ENCODE measurements around the gene RNGTT.
A peak's percentile ranks its signal among the peaks of the same experiment; 100 is the strongest.

Gene RNGTT

DNA sequence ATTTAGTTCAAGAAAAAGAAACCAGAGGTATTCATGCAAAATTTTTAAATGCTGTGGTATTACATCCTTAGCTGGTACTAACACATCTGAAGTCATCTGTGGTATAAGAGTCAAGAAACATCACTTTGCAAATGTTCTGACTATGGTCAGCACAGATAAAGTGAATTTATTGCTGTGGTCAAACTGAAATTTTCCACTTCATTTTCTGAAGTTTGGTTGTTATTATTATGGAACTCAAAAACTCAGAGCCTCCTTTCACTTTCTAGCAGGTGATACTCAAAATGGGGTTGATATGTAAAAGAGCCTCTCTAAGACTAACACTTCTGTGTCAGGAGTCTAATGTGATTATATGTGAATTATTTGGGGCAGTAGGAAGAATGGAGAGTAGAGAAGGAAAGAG is 257.8 kb downstream of the RNGTT start:
- Mint-ChIP-seq H3K36me3 (peaks cover 9% of the 10 kb centered on the region), H3K9me3 (peaks cover 2% of the 10 kb centered on the region)

DNA sequence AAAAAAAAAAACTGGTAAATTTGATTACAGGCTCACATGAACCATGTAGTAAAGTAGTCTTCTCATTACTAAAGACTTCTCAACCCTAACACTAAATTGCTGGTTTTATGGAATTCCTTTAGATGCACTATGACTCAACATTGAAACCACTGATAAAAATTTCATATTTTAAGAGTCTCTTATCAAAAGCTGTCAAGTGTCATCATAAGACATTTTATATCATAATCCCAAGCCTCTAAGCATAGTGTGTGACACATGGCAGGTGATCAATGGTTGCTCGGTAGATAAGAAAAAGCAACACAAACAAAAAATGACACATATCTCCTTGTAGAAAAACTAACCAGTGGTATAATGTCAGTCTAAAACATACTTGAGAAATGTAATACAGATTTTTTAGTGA is 258.4 kb downstream of the RNGTT start:
- H3K4me3 Mint-ChIP-seq = no peak overlapping the region
- no peak for ATAC-seq (ENCODE audit: low read depth)
- peaks cover 2% of the 10 kb centered on the region for H3K9me3 Mint-ChIP-seq
- DNase-seq (ENCODE audit: low spot score in 2 of 2) = no peak
- peaks cover 9% of the 10 kb centered on the region for H3K36me3 Mint-ChIP-seq
- no peak overlapping the region for H3K27ac Mint-ChIP-seq
- H3K27me3 Mint-ChIP-seq = no peaks in the 10 kb centered on the region
- H3K4me1 Mint-ChIP-seq = peaks cover 17% of the 10 kb centered on the region

More for the DNA sequence above, 257.8 kb downstream of the RNGTT start:
- Mint-ChIP-seq H3K27me3 (no peaks in the 10 kb centered on the region), H3K4me1 (peaks cover 14% of the 10 kb centered on the region), H3K27ac (peak overlapping the region; percentile 12), H3K4me3 (no peak overlapping the region)
- ATAC-seq (ENCODE audit: low read depth) (no peak), DNase-seq (ENCODE audit: low spot score in 2 of 2) (no peak)

DNA sequence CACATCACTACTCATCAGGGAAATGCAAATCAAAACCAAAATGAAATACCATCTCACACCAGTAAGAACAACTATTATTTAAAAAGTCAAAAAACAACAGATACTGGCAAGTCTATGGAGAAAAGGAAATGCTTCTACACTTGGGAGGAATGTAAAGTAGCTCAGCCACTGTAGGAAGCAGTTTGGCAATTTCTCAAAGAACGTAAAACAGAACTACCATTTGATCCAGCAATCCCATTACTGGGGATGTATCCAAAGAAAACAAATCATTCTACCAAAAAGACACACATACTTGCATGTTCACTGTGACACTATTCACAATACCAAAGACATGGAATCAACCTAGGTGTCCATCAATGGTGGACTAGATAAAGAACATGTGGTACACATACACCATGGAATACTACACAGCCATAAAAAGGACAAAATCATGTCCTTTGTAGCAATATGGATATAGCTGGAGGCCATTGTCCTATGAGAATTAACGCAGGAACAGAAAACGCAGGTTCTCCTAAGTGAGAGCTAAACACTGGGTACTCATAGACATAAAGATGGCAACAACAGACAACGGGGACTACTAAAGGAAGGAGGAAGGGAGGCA is 260.4 kb downstream of the RNGTT start:
- Mint-ChIP-seq H3K9me3 (peaks cover 2% of the 10 kb centered on the region), H3K4me1 (peaks cover 14% of the 10 kb centered on the region), H3K27ac (no peak overlapping the region), H3K4me3 (no peak overlapping the region), H3K36me3 (peaks cover 9% of the 10 kb centered on the region), H3K27me3 (no peaks in the 10 kb centered on the region)
- DNase-seq (ENCODE audit: low spot score in 2 of 2) = no peak
- no peak for ATAC-seq (ENCODE audit: low read depth)

DNA sequence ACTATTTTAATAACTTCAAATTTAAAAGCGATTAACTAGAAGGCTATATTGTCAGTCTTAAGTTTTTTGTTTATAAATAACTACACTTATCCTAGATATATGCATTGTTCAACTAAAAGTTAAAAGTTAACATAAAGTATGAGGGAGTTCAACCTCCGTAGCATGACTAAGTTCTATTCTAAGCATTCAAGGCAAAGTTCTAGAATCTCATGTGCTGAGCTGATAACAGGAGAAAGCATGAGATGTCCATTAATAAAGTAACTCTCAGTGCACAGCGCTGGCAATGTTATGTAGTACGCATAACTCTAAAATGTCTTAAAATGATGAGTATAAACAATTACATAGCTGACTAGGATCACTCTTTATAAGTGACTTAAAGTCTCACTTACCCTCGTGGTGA is 264.8 kb downstream of the RNGTT start:
- no peak overlapping the region for H3K4me3 Mint-ChIP-seq
- no peaks in the 10 kb centered on the region for H3K27me3 Mint-ChIP-seq
- H3K9me3 Mint-ChIP-seq = peaks cover 10% of the 10 kb centered on the region
- no peak for DNase-seq (ENCODE audit: low spot score in 2 of 2)
- H3K27ac Mint-ChIP-seq = no peak overlapping the region
- ATAC-seq (ENCODE audit: low read depth) = no peak
- peaks cover 11% of the 10 kb centered on the region for H3K4me1 Mint-ChIP-seq
- H3K36me3 Mint-ChIP-seq = peaks cover 21% of the 10 kb centered on the region

DNA sequence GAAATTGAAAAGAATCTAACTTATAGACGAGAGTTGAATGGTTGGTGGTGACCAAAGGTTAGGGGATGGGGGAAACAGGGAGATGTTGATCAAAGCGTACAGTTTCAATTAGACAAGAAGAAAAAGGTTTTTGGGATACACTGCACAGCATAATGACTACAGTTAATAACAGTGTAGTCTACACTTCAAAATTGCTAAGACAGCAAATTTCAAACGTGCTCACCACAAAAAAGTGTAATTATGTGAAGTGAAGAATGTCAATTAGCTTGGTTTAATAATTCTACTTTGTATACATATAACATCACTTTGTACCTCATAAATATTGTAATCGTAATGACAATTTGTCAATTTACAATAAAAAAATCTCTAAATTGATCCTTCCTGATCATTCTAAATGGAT is 267.5 kb downstream of the RNGTT start:
- DNase-seq (ENCODE audit: low spot score in 2 of 2) = no peak
- no peak for ATAC-seq (ENCODE audit: low read depth)
- no peak overlapping the region for H3K4me3 Mint-ChIP-seq
- H3K27ac Mint-ChIP-seq = no peak overlapping the region
- no peaks in the 10 kb centered on the region for H3K27me3 Mint-ChIP-seq
- peaks cover 10% of the 10 kb centered on the region for H3K9me3 Mint-ChIP-seq
- H3K4me1 Mint-ChIP-seq = peaks cover 7% of the 10 kb centered on the region
- H3K36me3 Mint-ChIP-seq = peaks cover 29% of the 10 kb centered on the region

DNA sequence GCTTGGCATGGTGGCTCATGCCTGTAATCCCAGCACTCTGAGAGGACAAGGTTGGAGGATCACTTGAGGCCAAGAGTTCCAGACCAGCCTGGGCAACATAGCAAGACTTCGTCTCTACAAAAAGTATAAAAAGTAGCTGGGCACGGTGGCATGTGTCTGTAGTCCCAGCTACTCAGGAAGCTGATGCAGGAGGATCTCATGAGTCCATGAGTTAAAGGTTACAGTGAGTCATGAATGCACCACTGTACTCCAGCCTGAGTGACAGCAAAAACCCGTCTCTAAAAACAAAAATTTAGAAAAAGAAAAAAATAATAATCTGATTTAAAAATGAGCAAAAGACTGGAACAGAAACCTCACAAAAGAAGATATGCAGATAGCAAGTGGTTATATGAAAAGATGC is 279.7 kb downstream of the RNGTT start:
- Mint-ChIP-seq H3K27ac (no peak overlapping the region), H3K27me3 (no peaks in the 10 kb centered on the region), H3K4me1 (peaks cover 7% of the 10 kb centered on the region), H3K4me3 (no peak overlapping the region), H3K36me3 (peaks cover 19% of the 10 kb centered on the region), H3K9me3 (peaks cover 5% of the 10 kb centered on the region)
- no peak for DNase-seq (ENCODE audit: low spot score in 2 of 2)
- no peak for ATAC-seq (ENCODE audit: low read depth)

DNA sequence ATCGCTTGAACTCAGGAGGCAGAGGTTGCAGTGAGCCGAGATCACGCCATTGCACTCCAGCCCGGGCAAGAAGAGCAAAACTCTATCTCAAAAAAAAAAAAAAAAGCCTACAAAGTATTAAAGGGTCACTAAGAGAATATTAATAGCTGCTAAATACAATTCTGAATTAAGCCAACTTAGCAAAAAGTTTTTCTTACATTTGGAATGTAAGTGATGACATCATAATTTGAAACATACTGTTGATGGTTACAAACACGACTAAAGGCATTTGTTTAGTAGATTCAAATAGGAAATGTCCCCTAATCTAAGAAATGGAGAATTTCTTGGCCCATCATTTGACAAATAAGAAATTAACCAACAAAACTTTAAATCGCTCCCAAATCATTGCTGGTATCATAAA is 282.8 kb downstream of the RNGTT start:
- Mint-ChIP-seq H3K4me3 (no peak overlapping the region), H3K27ac (no peak overlapping the region), H3K4me1 (peaks cover 7% of the 10 kb centered on the region), H3K36me3 (peaks cover 21% of the 10 kb centered on the region), H3K9me3 (no peaks in the 10 kb centered on the region), H3K27me3 (no peaks in the 10 kb centered on the region)
- ATAC-seq (ENCODE audit: low read depth) (no peak), DNase-seq (ENCODE audit: low spot score in 2 of 2) (no peak)

DNA sequence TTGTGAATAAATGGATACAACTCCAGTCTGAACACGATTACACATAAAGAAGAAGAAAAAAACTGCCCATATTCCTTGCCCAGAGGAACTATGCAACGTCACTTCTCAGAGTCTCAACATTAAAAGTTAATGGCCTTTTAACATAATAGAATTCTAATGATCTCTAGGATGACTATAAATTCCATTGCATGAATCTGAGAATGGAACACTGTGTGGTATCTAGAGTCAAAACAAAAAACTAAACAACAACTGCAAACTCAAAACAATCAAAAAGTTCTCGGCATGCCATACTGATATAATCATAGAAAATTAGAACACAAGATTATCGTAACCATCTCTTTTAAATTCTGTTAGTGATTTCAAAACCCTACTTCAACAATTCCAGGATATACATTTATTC is 283.6 kb downstream of the RNGTT start:
- no peak overlapping the region for H3K27ac Mint-ChIP-seq
- ATAC-seq (ENCODE audit: low read depth) (no peak), DNase-seq (ENCODE audit: low spot score in 2 of 2) (no peak)
- peaks cover 5% of the 10 kb centered on the region for H3K4me1 Mint-ChIP-seq
- peaks cover 21% of the 10 kb centered on the region for H3K36me3 Mint-ChIP-seq
- H3K9me3 Mint-ChIP-seq = no peaks in the 10 kb centered on the region
- no peak overlapping the region for H3K4me3 Mint-ChIP-seq
- no peaks in the 10 kb centered on the region for H3K27me3 Mint-ChIP-seq

DNA sequence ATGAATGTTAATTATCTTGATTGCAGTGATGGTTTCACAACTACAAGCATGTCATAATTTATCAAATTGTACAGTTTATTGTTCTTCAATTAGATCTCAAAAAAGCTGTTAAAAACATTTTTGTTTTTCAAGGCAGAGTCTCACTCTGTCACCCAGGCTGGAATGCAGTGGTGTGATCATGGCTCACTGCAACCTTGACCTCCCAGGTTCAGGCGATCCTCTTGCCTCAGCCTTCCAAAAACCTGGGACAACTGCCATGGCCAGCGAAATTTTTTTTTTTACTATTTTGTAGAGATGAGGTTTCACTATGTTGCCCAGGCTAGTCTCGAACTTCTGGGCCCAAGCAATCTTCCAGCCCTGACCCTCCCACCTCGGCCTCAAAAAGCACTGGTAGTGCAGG is 286.1 kb downstream of the RNGTT start:
- Mint-ChIP-seq H3K27ac (no peak overlapping the region), H3K9me3 (no peaks in the 10 kb centered on the region), H3K4me1 (no peaks in the 10 kb centered on the region), H3K4me3 (no peak overlapping the region), H3K36me3 (peaks cover 34% of the 10 kb centered on the region), H3K27me3 (no peaks in the 10 kb centered on the region)
- ATAC-seq (ENCODE audit: low read depth) (no peak), DNase-seq (ENCODE audit: low spot score in 2 of 2) (no peak)

DNA sequence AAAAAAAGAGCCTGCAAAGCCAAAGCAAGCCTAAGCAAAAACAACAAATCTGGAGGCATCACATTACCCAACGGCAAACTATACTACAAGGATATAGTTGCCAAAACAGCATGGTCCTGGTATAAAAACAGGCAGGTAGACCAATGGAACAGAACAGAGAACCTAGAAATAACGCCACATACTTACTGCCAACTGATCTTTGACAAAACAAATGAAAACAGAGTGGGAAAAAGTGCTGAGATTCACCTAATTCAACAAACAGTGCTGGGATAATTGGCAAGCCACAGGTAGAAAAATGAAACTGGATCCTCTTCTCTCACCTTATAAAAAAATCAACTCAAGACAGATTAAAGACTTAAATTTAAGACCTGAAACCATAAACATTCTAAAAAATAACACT is 291.8 kb downstream of the RNGTT start:
- Mint-ChIP-seq H3K9me3 (peaks cover 7% of the 10 kb centered on the region), H3K27me3 (no peaks in the 10 kb centered on the region), H3K4me3 (no peak overlapping the region), H3K4me1 (no peaks in the 10 kb centered on the region), H3K27ac (no peak overlapping the region), H3K36me3 (peaks cover 61% of the 10 kb centered on the region)
- DNase-seq (ENCODE audit: low spot score in 2 of 2) (no peak), ATAC-seq (ENCODE audit: low read depth) (no peak)

DNA sequence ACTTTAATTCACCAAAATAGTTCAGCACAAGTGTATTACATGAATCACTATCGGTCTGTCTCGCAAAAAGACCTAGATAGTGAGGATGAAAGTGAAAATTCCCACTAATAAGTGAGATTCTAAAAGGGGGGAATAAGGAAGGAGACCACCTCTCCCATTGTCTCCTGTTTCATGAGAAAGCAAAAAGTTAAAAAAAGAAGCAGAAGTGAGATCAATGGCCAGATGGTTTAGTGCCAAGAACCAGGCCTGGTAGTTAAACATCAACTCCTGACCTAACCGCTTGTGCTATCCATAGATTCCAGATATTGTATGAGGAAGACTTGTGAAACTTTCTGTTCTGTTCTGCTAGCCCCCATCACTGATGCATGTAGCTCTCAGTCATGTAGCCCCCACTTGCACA is 293.0 kb downstream of the RNGTT start:
- H3K27me3 Mint-ChIP-seq = no peaks in the 10 kb centered on the region
- ATAC-seq (ENCODE audit: low read depth) = no peak
- H3K4me1 Mint-ChIP-seq = no peaks in the 10 kb centered on the region
- DNase-seq (ENCODE audit: low spot score in 2 of 2) = no peak
- H3K9me3 Mint-ChIP-seq = peaks cover 7% of the 10 kb centered on the region
- no peak overlapping the region for H3K4me3 Mint-ChIP-seq
- H3K36me3 Mint-ChIP-seq = peaks cover 59% of the 10 kb centered on the region
- H3K27ac Mint-ChIP-seq = no peak overlapping the region

DNA sequence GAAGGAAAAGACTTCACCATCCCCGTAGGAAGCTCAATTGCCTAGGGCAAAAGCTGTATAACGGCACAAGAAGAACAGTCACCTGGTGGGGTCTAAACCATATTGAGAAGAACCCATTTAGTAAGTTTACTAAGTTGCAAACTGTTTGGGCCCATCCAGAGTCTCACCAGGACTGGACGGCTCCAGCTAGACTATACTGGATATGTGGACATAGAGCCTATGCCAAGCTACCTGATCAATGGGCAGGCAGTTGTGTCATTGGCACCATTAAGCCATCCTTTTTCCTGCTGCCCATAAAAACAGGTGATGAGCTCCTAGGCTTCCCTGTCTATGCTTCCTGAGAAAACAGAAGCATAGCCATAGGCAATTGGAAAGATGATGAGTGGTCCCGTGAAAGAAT is 293.9 kb downstream of the RNGTT start:
- H3K4me3 Mint-ChIP-seq = no peak overlapping the region
- no peak overlapping the region for H3K27ac Mint-ChIP-seq
- H3K4me1 Mint-ChIP-seq = no peaks in the 10 kb centered on the region
- DNase-seq (ENCODE audit: low spot score in 2 of 2) (no peak), ATAC-seq (ENCODE audit: low read depth) (no peak)
- H3K27me3 Mint-ChIP-seq = no peaks in the 10 kb centered on the region
- peaks cover 7% of the 10 kb centered on the region for H3K9me3 Mint-ChIP-seq
- peaks cover 57% of the 10 kb centered on the region for H3K36me3 Mint-ChIP-seq

DNA sequence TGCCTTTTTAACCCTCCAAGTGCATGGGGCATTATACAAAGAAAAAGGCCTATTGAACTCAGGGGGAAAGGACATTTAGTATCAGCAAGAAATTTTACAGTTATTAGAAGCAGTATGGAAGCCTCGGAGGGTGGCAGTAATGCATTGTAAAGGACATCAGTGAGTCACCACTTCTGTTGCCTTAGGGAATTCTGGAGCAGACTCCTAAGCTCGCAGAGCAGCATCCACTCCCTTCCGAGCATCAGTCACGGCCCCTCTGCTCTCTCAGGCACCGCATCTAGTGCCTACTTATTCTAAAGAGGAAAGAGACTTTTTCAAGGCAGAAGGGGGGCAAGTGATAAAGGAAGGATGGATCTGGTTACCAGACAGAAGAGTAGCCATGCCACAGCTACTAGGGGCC is 296.5 kb downstream of the RNGTT start:
- H3K4me3 Mint-ChIP-seq = no peak overlapping the region
- no peaks in the 10 kb centered on the region for H3K4me1 Mint-ChIP-seq
- peaks cover 56% of the 10 kb centered on the region for H3K36me3 Mint-ChIP-seq
- H3K9me3 Mint-ChIP-seq = peaks cover 9% of the 10 kb centered on the region
- DNase-seq (ENCODE audit: low spot score in 2 of 2) (no peak), ATAC-seq (ENCODE audit: low read depth) (no peak)
- H3K27ac Mint-ChIP-seq = no peak overlapping the region
- H3K27me3 Mint-ChIP-seq = no peaks in the 10 kb centered on the region

DNA sequence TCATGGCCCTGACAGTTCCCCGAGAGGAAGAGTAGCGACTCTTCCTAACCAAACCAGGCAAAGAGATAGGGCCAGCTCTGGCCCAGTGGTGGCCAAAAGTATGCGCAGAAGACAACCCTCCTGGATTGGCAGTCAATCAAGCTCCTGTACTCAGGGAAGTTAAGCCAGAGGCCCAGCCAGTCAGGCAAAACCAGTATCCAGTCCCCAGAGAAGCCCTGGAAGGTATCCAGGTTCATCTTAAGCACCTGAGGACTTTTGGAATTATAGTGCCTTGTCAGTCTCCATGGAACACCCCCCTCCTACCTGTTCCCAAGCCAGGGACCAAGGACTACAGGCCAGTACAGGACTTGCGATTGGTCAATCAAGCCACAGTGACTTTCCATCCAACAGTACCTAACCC is 298.3 kb downstream of the RNGTT start:
- no peak overlapping the region for H3K4me3 Mint-ChIP-seq
- no peak overlapping the region for H3K27ac Mint-ChIP-seq
- DNase-seq (ENCODE audit: low spot score in 2 of 2) (no peak), ATAC-seq (ENCODE audit: low read depth) (no peak)
- peaks cover 54% of the 10 kb centered on the region for H3K36me3 Mint-ChIP-seq
- H3K4me1 Mint-ChIP-seq = no peaks in the 10 kb centered on the region
- peaks cover 15% of the 10 kb centered on the region for H3K9me3 Mint-ChIP-seq
- H3K27me3 Mint-ChIP-seq = no peaks in the 10 kb centered on the region

DNA sequence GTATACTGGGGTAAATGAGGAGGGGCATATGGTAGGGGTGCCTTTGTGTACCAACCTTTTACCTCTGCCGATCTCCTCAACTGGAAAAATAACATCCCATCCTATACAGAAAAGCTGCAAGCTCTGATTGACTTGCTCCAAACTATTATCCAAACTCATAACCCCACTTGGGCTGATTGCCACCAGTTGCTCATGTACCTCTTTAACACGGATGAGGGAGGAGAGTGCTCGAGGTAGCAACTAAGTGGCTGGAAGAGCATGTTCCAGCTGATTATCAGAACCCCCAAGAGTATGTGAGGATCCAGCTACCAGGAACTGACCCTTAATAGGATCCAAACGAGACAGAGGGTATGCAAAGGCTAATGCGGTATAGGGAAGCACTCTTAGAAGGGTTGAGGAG is 299.6 kb downstream of the RNGTT start:
- peak overlapping the region; percentile 6 for H3K27ac Mint-ChIP-seq
- no peaks in the 10 kb centered on the region for H3K4me1 Mint-ChIP-seq
- ATAC-seq (ENCODE audit: low read depth) = no peak
- no peaks in the 10 kb centered on the region for H3K27me3 Mint-ChIP-seq
- H3K9me3 Mint-ChIP-seq = peaks cover 18% of the 10 kb centered on the region
- no peak for DNase-seq (ENCODE audit: low spot score in 2 of 2)
- peaks cover 59% of the 10 kb centered on the region for H3K36me3 Mint-ChIP-seq
- no peak overlapping the region for H3K4me3 Mint-ChIP-seq

Measured in memory B cell (primary cell).